IMR-90 (cell line): Measurements from ENCODE around the gene C9orf152. TPM values are rescaled to one million over a fixed set of nuclear protein-coding genes. Genes with fewer than 3 reads are reported as not detected.
A peak's percentile ranks its signal among the peaks of the same experiment; 100 is the strongest.

Source experiments
- ATAC-seq: fragments of 200-7000 bp; cut with Tn5 transposase; 2 replicates; pipeline ENCODE4 v1.9.1; 2020; ENCODE audit warnings: low read depth, mild to moderate bottlenecking, moderate library complexity
- Bru-seq: library from RNA; stranded (reverse); fragments of 400-500 nt; gene quantifications from one replicate; lab custom pipeline; 2021; lab: Mats Ljungman, UMichigan
- BruChase-seq, 2 experiments: library from RNA; stranded (reverse); fragments of 400-500 nt; gene quantifications; one replicate each; lab custom pipeline; 2021; lab: Mats Ljungman, UMichigan
- BruUV-seq: library from RNA; stranded (reverse); fragments of 400-500 nt; replicated peaks from 2 replicates; lab custom pipeline; 2021; lab: Mats Ljungman, UMichigan
- CTCF ChIA-PET: fragments of 300-600 bp; formaldehyde crosslinking; extraction: SDS; loops from one replicate; lab custom pipeline; 2021; ENCODE audit warnings: antibody characterized with exemption; lab: Yijun Ruan, JAX
- POLR2A ChIA-PET: fragments of 300-600 bp; sonication (Branson Sonifier 250); formaldehyde crosslinking; loops from one replicate; lab custom pipeline; 2022; ENCODE audit warnings: antibody characterized with exemption; ENCODE audit not compliant: unreplicated experiment; lab: Charles Lee
- DNase-seq: peaks from one replicate; pipeline ENCODE4 v3.0.0; 2013
- H2AFZ ChIP-seq: replicated peaks from 2 replicates; pipeline ENCODE3; 2013; ENCODE audit warnings: low read length, mild to moderate bottlenecking; ENCODE audit not compliant: poor library complexity
- H2AK5ac ChIP-seq: 2 replicates; pipeline ENCODE4 v1.6.1; 2013; ENCODE audit warnings: low read depth, low read length, inconsistent platforms
- H2AK9ac ChIP-seq: replicated peaks from 2 replicates; pipeline ENCODE3; 2013; ENCODE audit warnings: mild to moderate bottlenecking, low read depth, low read length, moderate library complexity; ENCODE audit not compliant: poor library complexity
- H2BK120ac ChIP-seq: 2 replicates; pipeline ENCODE4 v1.6.1; 2013; ENCODE audit warnings: low read depth, low read length, inconsistent platforms
- H2BK15ac ChIP-seq: 3 replicates; pipeline ENCODE4 v1.6.1; 2013; ENCODE audit warnings: low read depth, low read length, inconsistent platforms
- H2BK20ac ChIP-seq: 2 replicates; pipeline ENCODE4 v1.6.1; 2013; ENCODE audit warnings: low read depth, mild to moderate bottlenecking, inconsistent platforms, low read length, moderate library complexity
- H2BK5ac ChIP-seq: 2 replicates; pipeline ENCODE4 v1.6.1; 2013; ENCODE audit warnings: mild to moderate bottlenecking, low read depth, low read length, inconsistent platforms; ENCODE audit not compliant: poor library complexity, severe bottlenecking
- H3K14ac ChIP-seq: replicated peaks from 2 replicates; pipeline ENCODE4 v1.6.1; 2013; ENCODE audit warnings: low read depth, low read length, inconsistent platforms
- H3K18ac ChIP-seq: 2 replicates; pipeline ENCODE4 v1.6.1; 2013; ENCODE audit warnings: low read depth, low read length, control low read depth
- H3K23ac ChIP-seq: 2 replicates; pipeline ENCODE4 v1.6.1; 2013; ENCODE audit warnings: low read depth, low read length, inconsistent platforms
- H3K27ac ChIP-seq: 2 replicates; pipeline ENCODE4 v1.5.1; 2013; ENCODE audit warnings: mild to moderate bottlenecking, control low read depth, low read length; ENCODE audit not compliant: insufficient read depth
- H3K27me3 ChIP-seq: 2 replicates; pipeline ENCODE4 v1.6.1; 2013; ENCODE audit warnings: low read length; ENCODE audit not compliant: control insufficient read depth, insufficient read depth
- H3K36me3 ChIP-seq: 2 replicates; pipeline ENCODE4 v1.6.1; 2013; ENCODE audit warnings: low read length, mixed read lengths; ENCODE audit not compliant: control insufficient read depth, insufficient read depth
- H3K4ac ChIP-seq: 2 replicates; pipeline ENCODE4 v1.6.1; 2013; ENCODE audit warnings: low read depth, low read length, inconsistent platforms
- H3K4me1 ChIP-seq: 2 replicates; pipeline ENCODE4 v1.6.1; 2013; ENCODE audit warnings: low read length, mixed read lengths; ENCODE audit not compliant: control insufficient read depth, insufficient read depth
- H3K4me2 ChIP-seq: 2 replicates; pipeline ENCODE4 v1.6.1; 2013; ENCODE audit warnings: low read depth, mild to moderate bottlenecking, control low read depth, low read length, moderate library complexity
- H3K4me3 ChIP-seq: 2 replicates; pipeline ENCODE4 v1.5.1; 2013; ENCODE audit warnings: low read depth, mild to moderate bottlenecking, control low read depth, low read length, moderate library complexity; ENCODE audit not compliant: insufficient read depth
- H3K56ac ChIP-seq: 2 replicates; pipeline ENCODE4 v1.6.1; 2013; ENCODE audit warnings: low read length, inconsistent platforms; ENCODE audit not compliant: insufficient read depth; ENCODE audit errors: extremely low read depth
- H3K79me1 ChIP-seq, 2 experiments: 2 replicates each; pipeline ENCODE4 v1.6.1; 2013; ENCODE audit warnings: low read length in 2 of 2, inconsistent platforms in 1 of 2, low read depth in 1 of 2
- H3K9ac ChIP-seq: 2 replicates; pipeline ENCODE4 v1.6.1; 2013; ENCODE audit warnings: low read depth, low read length, control low read depth
- H3K9me1 ChIP-seq: 2 replicates; pipeline ENCODE4 v1.6.1; 2013; ENCODE audit warnings: low read length, inconsistent platforms; ENCODE audit not compliant: insufficient read depth
- H3K9me3 ChIP-seq: 2 replicates; pipeline ENCODE4 v1.6.1; 2013; ENCODE audit warnings: low read length; ENCODE audit not compliant: control insufficient read depth, insufficient read depth
- H4K20me1 ChIP-seq: 2 replicates; pipeline ENCODE4 v1.6.1; 2013; ENCODE audit warnings: low read length, inconsistent platforms; ENCODE audit not compliant: insufficient read depth
- H4K5ac ChIP-seq: 2 replicates; pipeline ENCODE4 v1.6.1; 2013; ENCODE audit warnings: mild to moderate bottlenecking, low read depth, low read length, control low read depth
- H4K8ac ChIP-seq, 2 experiments: 2 replicates each; pipeline ENCODE4 v1.6.1; 2013; ENCODE audit warnings: low read depth in 2 of 2, low read length in 2 of 2, control low read depth in 1 of 2, inconsistent platforms in 1 of 2
- H4K91ac ChIP-seq: 2 replicates; pipeline ENCODE4 v1.6.1; 2013; ENCODE audit warnings: low read depth, low read length, inconsistent platforms; ENCODE audit not compliant: insufficient read depth
- BHLHE40 ChIP-seq: fragments of 150-350 bp; IDR thresholded peaks from 2 replicates; pipeline ENCODE4 v1.6.1; 2016; ENCODE audit warnings: mild to moderate bottlenecking, low read depth, low read length
- CEBPB ChIP-seq: IDR thresholded peaks from 2 replicates; pipeline ENCODE4 v1.6.1; 2012; ENCODE audit warnings: low read depth, low read length, improper control_type of control experiment
- CHD1 ChIP-seq: IDR thresholded peaks from 2 replicates; pipeline ENCODE4 v1.6.1; 2012; ENCODE audit warnings: low read depth, low read length, improper control_type of control experiment
- CTCF ChIP-seq: conservative IDR thresholded peaks from 2 replicates; pipeline ENCODE4 v1.5.1; 2012; ENCODE audit warnings: mild to moderate bottlenecking, low read depth, low read length, improper control_type of control experiment
- ELK1 ChIP-seq: fragments of 150-350 bp; IDR thresholded peaks from 2 replicates; pipeline ENCODE4 v1.6.1; 2016; ENCODE audit warnings: low read depth, mild to moderate bottlenecking, low read length, moderate library complexity, borderline replicate concordance
- FOS ChIP-seq: fragments of 150-350 bp; IDR thresholded peaks from 2 replicates; pipeline ENCODE4 v1.6.1; 2016; ENCODE audit warnings: low read depth, low read length
- MAFK ChIP-seq: IDR thresholded peaks from 2 replicates; pipeline ENCODE4 v1.6.1; 2012; ENCODE audit warnings: low read depth, low read length, improper control_type of control experiment
- MAZ ChIP-seq: IDR thresholded peaks from 2 replicates; pipeline ENCODE4 v1.6.1; 2012; ENCODE audit warnings: low read depth, mild to moderate bottlenecking, low read length, improper control_type of control experiment, moderate library complexity, borderline replicate concordance
- MXI1 ChIP-seq: IDR thresholded peaks from 2 replicates; pipeline ENCODE4 v1.6.1; 2012; ENCODE audit warnings: low read depth, mild to moderate bottlenecking, low read length, moderate library complexity, borderline replicate concordance
- NFE2L2 ChIP-seq: fragments of 150-350 bp; IDR thresholded peaks from 2 replicates; pipeline ENCODE4 v1.6.1; 2016; ENCODE audit warnings: low read depth, mild to moderate bottlenecking, low read length
- POLR2A ChIP-seq: IDR thresholded peaks from 2 replicates; pipeline ENCODE4 v1.6.1; 2012; ENCODE audit warnings: mild to moderate bottlenecking, low read depth, low read length
- RAD21 ChIP-seq: IDR thresholded peaks from 2 replicates; pipeline ENCODE4 v1.6.1; 2012; ENCODE audit warnings: low read length, improper control_type of control experiment
- RCOR1 ChIP-seq: IDR thresholded peaks from 2 replicates; pipeline ENCODE4 v1.6.1; 2012; ENCODE audit warnings: mild to moderate bottlenecking, low read length, improper control_type of control experiment; ENCODE audit not compliant: insufficient replicate concordance
- RFX5 ChIP-seq: IDR thresholded peaks from 2 replicates; pipeline ENCODE4 v1.8.0; 2012; ENCODE audit warnings: low read depth, mild to moderate bottlenecking, low read length, moderate library complexity
- SMC3 ChIP-seq: fragments of 150-350 bp; IDR thresholded peaks from 2 replicates; pipeline ENCODE4 v1.6.1; 2016; ENCODE audit warnings: low read depth, mild to moderate bottlenecking, antibody characterized with exemption, low read length, moderate library complexity
- USF2 ChIP-seq: fragments of 150-350 bp; IDR thresholded peaks from 2 replicates; pipeline ENCODE4 v1.6.1; 2017; ENCODE audit warnings: mild to moderate bottlenecking, antibody characterized with exemption, low read length, low read depth
- WGBS, 2 experiments: methylation state at CpG; one replicate each; pipeline versions ENCODE4 v1.1.5 to v1.1.7; 2013; ENCODE audit warnings: missing lambda C conversion rate in 2 of 2; ENCODE audit not compliant: insufficient read length in 1 of 2; ENCODE audit errors: extremely low coverage in 2 of 2; 5-methylcytosine and 5-hydroxymethylcytosine counted together
- dilution Hi-C: fragments of 300-500 bp; cut with HindIII; formaldehyde crosslinking; loops from one replicate; pipeline ENCODE4 v1.14.3; 2018; ENCODE audit warnings: low sequenced_read_pairs; ENCODE audit not compliant: unreplicated experiment
- in situ Hi-C: fragments of 300-500 bp; cut with MboI; formaldehyde crosslinking; loops from 3 replicates; pipeline ENCODE4 v1.14.3; 2019; ENCODE audit warnings: low sequenced_read_pairs, inconsistent platforms, mixed read lengths
- intact Hi-C: fragments of 100-400 bp; cut with micrococcal nuclease; formaldehyde crosslinking; loops from 2 replicates; pipeline ENCODE4 v1.10.0; 2022
- long read RNA-seq: library from polyadenylated mRNA; unstranded; transcript quantifications from one replicate; pipeline ENCODE4 v2.0.0, GENCODE V29; 2021; ENCODE audit not compliant: unreplicated experiment
- polyA plus RNA-seq, 3 experiments: library from polyadenylated mRNA; depleted of rRNA; stranded (reverse); fragments of >200 nt; gene quantifications; 2 replicates each; pipeline ENCODE4 v1.2.3, GENCODE V29; 2012; ENCODE audit warnings: low replicate concordance in 1 of 3
- total RNA-seq: library from RNA; depleted of rRNA; stranded (reverse); fragments of >200 nt; gene quantifications from 2 replicates; pipeline ENCODE4 v1.2.3, GENCODE V29; 2012; rRNA removed

The C9orf152 gene
- total RNA-seq (not detected in 2 replicates), polyA plus RNA-seq (2012; rRNA removed) (not detected in 2 replicates), Bru-seq, nascent RNA (percentile 13 among the genes with signal in this experiment), BruChase-seq, experiment 1, labeled RNA remaining after a 6-hour chase (percentile 34 among the genes with signal in this experiment), BruChase-seq, experiment 2, labeled RNA remaining after a 2-hour chase (percentile 31 among the genes with signal in this experiment)
- not detected in 2 replicates for polyA plus RNA-seq (2012; cell fraction: cytosol; rRNA removed)
- polyA plus RNA-seq (2012; cell fraction: nucleus; rRNA removed; ENCODE audit: low replicate concordance) = not detected in 2 replicates
- long read RNA-seq = 0 reads

- dilution Hi-C loops = no loop called here
- intact Hi-C loops = no loop called here
- Histone ChIP-seq H4K91ac (no peak within 1 kb of the TSS), H2BK15ac (no peak within 1 kb of the TSS), H3K4me2 (no peak within 1 kb of the TSS), H3K23ac (no peak within 1 kb of the TSS), H3K9ac (no peak within 1 kb of the TSS), H3K14ac (no peak within 1 kb of the TSS), H3K4me3 (no peak within 1 kb of the TSS), H2AFZ (no peak within 1 kb of the TSS), H3K9me1 (no peaks in the 10 kb centered on the region), H3K56ac (no peak within 1 kb of the TSS), H4K5ac (no peak within 1 kb of the TSS), H2BK5ac (no peak within 1 kb of the TSS), H3K18ac (no peak within 1 kb of the TSS), H2AK9ac (no peak within 1 kb of the TSS), H3K4ac (no peak within 1 kb of the TSS), H3K27ac (no peak within 1 kb of the TSS), H2AK5ac (no peak within 1 kb of the TSS), H3K36me3 (no peaks in the 10 kb centered on the region), H3K9me3 (no peaks in the 10 kb centered on the region), H4K20me1 (no peaks in the 10 kb centered on the region), H3K4me1 (no peaks in the 10 kb centered on the region), H2BK120ac (no peak within 1 kb of the TSS), H3K79me1 (no peaks in the 10 kb centered on the region), H4K8ac (no peak within 1 kb of the TSS), H3K27me3 (peaks cover 35% of the 10 kb centered on the region), H2BK20ac (no peak within 1 kb of the TSS)
- POLR2A ChIA-PET = no interaction called here
- in situ Hi-C loops = no loop called here
- 60% methylated on average over 2 of the region's 9 CpGs; no CpG with 5 or more reads in 1 of the 2 experiments for WGBS, 2 experiments
- CTCF ChIA-PET = no interaction called here
- BruUV-seq = no TSS peak
- TF ChIP-seq SMC3 (no peak), CTCF (no peak), CEBPB (no peak), CHD1 (no peak), MAFK (no peak), NFE2L2 (no peak), RAD21 (no peak), RCOR1 (no peak), POLR2A (no peak), FOS (no peak), MAZ (no peak), RFX5 (no peak), ELK1 (no peak), USF2 (no peak), MXI1 (no peak), BHLHE40 (no peak)
- DNase-seq (no peak), ATAC-seq (no peak)
These were observed at the start of gene C9orf152 for GRCh38 chr9:110208031-110208430. C9orf152 (minus strand) TSS chr9:110208159; CDS start chr9:110207579, 580 bp downstream.
